HG02840 (cell line): ENCODE results near the gene AFDN.

ENCODE experiments used
- ATAC-seq: cut with Tn5 transposase; IDR thresholded peaks from one replicate; pipeline ENCODE4 v1.9.1; 2021; ENCODE audit warnings: mild to moderate bottlenecking, moderate library complexity, moderate number of reproducible peaks; ENCODE audit not compliant: unreplicated experiment, low FRiP score

AFDN gene

DNA sequence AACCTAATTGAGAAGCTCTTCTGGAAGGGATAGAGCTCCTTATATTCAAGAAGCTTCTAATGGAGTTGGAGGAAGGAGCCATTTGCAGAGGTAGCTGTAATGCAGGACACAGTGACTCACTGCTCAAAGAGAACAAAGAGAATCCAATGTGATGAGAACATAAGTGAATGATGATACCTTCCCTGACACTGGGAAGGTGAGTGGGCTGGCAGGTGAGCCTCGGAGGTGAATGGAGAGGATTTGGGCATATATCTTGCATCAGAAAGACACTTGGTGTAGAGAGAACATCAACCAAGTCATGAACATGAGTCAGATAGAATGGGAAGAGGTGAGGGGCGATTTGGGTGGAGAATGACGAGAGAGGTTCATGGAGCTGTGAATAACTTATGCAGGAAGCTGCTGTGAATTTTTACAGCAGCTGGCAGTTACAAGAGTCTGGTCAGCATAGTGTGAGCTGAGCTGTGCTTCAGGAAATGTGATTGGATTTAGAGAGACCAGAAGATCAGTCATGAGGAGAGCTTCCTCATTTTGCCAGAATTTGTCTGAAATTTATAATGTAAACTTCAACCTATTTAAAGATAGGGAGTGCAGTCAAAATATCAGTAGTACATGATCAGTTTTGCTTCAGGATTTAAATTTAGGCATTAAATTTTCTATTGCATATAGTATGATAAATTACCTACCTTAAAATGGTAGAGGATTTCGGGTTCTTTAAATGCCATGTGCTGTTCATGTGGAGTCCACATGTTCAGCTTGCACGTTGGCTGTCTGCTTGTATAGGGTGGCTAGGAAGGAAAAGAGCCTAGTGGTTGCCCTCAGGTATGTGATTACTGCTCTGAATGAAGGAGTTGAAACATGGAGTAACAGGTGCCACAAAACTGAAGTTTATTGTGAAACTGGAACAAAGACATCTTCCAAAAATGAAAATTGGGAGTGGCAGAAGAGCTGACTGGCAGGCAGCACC, 111.5 kb downstream of the AFDN start:
- ATAC-seq = no peak

DNA sequence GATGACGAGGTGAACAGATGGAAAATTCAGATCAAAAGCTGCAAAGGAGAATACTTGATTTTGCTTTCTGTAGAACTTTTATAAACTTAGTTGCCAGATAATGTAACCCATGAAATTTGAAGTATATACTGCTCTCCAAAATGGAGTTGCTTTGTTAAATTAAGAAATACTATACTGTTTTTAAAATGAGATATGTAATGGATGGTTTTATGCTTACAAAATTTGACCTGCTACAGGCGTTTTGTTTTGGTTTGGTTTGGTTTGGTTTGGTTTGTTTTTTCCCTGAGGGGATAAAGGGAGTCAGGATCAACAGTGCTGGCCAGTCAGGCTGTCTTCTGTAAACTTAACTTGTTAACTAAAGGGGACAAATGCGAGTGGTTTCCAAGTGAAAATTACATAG, 115.1 kb downstream of the AFDN start:
- no peak for ATAC-seq

DNA sequence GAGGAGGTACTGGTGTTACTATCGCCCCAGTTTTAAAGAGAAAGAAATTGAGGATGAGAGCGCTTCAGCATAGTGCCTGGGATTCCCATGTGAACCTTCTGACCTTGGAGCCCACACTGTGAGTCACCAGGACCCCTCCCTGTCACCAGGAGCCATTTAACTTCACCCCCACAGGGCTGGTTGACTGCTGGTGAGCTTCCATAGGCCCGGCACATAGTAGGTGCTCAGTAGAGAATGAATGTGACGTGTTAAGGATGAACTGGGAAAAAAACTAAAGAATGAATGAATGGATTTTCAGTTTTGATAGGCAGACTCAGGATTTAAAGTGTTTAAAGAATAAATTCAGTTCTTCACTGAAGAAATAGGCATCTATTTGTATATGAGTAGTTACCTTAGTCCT, 117.4 kb downstream of the AFDN start:
- no peak for ATAC-seq

DNA sequence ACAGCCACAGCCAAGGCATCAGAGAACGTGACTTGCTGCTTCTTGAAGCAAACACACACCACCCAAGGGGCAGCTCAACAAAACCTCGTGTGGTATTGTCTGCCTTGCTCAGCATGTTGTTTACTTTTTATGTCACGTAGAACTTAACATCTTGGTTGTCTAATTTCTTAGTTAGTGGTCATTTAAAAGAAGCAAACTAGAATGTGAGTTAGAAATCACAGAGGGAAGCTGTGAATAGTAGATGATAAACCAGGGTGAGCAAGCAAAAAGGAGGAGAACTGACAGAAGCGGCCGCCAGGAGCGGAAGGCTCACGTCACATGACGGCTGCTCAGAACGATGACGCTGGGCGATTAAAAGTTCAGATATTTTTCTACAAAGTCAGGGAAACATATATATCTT, 119.3 kb downstream of the AFDN start:
- ATAC-seq = no peak

DNA sequence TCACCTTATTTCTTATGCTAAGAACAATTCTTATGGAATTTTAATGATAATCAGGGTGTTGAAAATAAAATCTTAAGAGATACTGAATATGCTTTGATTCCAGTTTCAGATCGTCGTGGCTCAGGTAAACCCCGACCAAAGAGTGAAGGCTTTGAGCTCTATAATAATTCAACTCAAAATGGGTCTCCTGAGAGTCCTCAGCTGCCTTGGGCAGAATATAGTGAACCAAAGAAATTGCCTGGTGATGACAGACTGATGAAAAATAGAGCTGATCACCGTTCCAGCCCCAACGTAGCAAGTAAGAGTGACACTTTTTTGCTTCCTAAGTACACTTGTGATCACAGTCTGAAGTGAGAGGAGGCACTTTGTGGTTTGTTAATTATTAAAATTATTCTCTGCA, 119.9 kb downstream of the AFDN start:
- no peak for ATAC-seq

DNA sequence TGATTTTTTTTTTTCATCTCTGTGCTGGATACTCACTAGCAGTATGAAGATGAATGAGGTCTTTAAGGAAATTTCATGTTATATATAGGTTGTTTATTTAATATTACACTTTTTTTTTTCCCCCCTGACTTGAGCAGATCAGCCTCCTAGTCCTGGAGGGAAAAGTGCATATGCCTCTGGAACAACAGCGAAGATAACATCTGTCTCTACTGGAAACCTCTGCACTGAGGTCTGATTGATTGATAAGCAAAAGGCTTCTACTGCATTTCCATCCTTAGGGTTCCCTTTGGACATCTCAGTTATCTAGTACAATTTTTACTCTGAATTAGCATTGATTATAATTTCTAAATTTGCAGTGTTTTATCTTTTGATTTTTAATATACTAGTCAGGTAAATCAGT, 121.0 kb downstream of the AFDN start:
- ATAC-seq = no peak

DNA sequence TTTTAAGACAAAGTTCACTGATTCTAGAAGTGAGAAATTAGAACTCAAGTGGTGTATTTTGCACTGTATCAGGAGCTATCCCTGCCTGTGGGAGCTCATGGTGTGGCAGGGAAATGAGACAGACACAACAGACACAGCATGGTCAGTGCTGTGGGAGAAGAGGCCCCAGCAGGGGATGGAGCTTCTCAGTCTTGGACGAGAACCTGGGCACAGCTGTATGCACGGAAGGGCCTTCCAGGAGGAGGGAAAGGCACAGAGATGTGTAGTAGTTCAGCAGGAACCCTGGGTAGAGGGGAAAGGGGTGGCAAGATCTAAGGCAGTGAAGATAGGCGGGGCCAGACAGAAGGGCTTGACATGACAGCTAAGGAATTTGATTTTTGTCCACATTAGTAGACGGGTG, 122.0 kb downstream of the AFDN start:
- ATAC-seq = no peak

DNA sequence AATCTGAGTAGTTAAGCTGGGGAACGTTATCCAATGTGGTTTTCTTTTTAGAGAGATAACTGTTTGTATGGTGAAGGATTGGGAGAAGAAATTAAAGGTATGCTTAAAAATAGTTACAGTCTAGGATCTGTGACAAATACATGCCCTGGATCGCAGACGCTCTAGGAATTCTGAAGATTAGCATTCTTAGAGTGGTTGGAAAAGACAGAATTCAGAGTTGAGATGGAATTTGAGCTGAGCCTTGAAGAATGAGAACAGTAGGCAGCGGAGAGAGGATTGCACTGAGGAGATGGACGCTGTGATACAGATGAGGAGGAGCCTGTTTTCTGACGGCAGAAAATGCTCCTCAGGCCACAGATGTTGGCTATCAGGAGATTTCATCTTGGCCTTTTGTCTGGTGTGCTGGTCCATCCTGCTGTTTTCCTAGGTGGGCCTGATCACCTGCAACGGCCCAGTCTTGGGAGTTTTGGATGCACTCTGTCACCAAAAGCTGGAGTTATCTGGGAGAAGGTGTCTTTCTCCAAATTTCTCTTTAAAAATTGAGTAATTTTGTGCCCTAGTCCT, 122.5 kb downstream of the AFDN start:
- ATAC-seq = no peak

DNA sequence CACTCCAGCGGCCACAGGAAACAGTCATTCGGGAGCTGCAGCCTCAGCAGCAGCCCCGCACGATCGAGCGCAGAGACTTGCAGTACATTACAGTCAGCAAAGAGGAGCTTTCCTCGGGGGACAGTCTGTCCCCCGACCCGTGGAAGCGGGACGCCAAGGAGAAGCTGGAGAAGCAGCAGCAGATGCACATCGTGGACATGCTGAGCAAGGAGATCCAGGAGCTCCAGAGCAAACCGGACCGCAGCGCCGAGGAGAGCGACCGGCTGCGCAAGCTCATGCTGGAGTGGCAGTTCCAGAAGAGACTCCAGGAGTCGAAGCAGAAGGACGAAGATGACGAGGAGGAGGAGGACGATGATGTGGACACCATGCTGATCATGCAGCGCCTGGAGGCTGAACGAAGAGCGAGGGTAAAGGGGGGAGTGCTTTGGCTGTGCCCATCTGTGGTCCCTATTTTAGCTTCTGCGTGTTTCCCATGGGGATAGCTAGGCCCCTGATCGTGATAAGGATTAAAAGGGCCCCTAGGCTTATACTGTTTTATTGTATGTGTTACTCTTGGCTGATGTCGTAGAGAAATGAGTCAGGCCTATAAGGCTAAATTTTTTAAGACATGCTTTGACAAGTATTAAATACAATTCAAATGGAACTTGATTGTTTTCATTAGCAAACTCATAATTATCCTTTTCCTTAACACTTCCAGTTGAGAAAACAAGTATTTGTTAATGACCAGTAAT, 125.2 kb downstream of the AFDN start:
- ATAC-seq = no peak

DNA sequence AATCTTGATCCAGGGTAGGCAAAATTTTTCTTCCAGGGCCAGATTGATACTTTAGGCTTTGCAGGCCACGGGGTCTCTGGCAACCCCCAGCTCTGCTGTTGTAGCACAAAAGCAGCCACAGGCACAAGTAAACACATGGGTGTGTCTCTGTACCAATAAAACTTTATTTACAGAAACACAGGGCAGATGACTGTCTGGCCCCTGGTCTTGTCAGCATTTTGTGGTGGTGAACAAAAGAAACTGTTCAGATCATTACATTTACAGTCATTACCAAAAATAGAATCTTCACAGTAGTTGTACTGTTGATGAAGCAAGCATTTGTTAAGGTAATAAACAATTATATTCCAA, 125.8 kb downstream of the AFDN start:
- no peak for ATAC-seq

DNA sequence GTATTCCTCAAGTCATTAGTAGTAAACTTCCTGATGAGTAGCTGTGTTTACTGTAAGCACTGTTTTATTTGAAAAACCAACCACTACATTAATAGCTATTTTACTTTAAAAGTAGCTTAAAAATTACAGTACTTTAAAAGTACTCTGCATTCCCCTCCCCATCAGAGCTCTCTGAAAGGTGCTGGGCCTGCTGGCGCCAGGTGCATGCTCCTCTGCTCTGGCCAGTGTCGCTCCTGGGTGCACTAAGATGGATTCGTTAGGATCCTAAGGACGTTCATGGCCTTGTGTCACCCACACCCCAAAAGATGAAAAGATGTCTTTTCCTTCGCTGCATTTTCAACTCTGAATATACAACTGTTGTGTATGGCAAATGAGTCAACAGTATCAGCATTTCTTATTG, 126.8 kb downstream of the AFDN start:
- no peak for ATAC-seq

DNA sequence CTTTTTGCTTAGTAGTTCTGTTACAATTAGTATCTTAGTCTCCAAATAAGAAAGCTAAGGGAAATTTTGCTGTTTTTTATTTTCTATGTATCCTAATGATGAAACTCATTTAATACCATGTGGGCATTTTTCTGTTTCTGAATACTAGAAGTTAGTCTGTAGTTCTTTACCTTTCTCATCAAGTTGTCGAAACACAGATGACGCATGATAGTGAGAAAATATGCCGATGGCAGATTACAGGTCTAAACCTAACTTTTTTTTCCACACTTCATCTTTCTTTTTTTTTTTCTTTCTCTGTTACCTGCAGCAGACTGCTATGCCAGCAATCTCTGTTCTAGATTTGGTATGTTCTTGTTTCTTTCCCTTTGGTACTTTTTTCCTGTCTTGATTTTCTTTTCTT, 127.4 kb downstream of the AFDN start:
- ATAC-seq = no peak

DNA sequence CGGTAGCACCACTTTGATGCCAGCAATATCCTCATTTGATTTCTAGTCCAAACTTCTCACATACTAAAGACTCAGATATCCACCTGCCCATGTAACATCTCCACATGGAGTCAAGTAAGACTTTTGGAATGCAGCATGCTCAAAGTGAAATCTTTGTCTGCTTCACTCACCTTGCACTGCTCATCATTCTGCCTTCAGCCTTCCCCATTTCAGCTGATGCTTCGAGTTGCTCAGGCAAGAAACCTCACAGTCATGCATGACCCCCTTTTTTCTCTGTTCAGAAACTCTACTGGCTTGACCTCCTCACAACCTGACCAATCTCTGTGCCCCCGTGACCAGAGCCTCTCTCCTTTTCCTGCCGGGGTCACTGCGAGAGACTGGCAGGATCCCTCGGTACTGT, 129.8 kb downstream of the AFDN start:
- no peak for ATAC-seq

DNA sequence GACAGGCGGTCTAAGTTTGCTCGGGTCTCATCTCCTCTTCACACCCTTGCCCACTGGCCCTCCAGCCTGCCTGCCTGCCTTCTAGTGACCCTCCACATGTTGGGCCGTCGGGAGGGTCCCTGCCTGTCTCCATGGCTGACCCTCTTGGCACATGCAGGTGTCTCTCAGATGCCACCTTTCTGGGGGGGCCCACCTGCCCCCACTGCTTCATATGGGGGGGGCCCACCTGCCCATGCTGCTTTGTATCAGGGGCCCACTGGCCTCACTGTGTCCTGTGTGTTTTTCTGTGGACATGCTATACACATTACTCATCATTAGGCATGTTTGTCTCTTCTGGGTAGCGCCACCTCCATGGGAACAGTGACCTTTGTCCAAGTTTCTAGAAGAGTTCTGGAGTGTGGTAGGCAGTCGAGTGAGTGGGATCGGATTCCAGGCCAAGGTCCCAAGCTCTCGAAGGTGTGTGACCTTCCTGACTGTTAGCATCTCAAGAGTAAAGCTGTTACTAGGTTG, 130.3 kb downstream of the AFDN start:
- ATAC-seq = no peak

DNA sequence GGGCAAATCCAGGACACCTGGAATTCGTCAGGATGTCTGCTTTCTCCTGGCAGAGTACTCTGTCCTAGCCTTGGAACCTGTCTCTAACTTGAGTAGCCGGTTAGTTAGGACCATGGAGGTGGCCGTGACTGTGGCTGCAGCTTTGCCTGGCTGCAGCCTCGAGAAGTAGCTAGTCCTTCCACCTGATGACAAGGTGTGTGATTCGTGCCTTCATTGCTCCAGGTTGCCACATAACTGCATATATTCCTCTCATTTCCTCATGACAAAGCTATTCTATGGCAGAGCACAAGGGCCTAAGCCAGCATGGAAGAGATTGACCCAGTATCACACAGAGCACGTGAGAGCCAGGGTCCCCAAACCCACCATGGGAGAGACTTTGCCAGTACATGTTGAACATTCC, 130.9 kb downstream of the AFDN start:
- no peak for ATAC-seq

DNA sequence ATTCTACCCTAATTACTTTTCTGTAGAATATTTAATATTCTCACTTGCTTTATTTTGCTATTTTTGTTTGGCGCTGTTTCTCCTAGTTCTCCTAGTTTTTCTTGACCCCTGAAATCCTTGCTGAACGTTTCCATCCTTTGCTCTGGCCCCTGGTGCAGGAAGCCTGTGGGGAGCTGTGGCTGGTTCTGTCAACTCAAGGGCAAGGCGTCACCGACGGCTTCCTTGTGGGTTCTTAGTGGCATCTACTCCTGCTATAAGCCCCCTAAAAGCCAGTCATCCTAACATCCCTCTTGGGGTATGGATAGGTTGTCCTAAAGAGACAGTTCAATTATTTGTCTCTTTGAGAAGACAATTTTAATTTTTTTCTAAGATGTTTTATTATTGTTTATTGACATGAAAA, 133.9 kb downstream of the AFDN start:
- ATAC-seq = no peak

DNA sequence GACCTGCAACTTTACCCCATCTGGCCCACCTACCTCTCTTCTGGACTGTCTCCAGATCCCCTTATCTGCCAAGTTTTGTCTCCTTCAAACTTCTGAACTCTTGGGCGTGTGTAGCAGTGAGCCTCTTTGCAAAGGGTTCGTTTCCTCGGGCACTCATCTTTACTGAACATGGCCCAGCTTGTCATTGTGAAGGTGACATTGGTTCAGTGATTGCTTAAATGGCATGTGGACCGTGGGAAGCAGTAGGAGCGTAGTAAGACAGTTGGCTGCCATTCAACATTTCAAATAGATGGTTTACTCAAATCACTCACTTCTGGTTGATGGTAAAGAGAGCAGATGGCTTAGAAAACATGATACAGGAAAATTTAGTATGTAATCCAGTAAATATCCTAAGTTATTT, 136.0 kb downstream of the AFDN start:
- ATAC-seq = no peak

DNA sequence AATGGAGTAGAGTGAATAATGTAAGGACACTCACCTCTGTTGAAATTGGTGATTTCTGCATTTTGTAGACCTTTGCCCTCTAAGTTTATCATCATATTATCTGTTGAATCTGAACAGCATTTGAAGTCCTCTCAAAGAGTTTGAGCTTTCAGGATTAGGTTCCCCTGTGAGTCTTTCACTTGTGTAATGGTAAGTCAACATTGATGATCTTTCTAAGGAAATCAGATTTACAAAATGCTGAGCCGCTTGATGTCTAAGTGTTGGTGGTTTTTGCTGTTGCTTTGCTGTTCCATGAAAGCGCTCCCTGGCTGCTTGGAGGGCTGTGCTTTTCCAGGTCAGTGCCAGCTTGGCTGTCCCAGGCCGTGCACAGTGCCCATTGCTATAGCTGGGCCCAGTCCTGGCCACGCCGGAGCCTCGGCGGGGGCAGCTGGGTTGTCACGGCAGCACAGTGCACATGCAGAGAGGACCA, 136.9 kb downstream of the AFDN start:
- no peak for ATAC-seq

DNA sequence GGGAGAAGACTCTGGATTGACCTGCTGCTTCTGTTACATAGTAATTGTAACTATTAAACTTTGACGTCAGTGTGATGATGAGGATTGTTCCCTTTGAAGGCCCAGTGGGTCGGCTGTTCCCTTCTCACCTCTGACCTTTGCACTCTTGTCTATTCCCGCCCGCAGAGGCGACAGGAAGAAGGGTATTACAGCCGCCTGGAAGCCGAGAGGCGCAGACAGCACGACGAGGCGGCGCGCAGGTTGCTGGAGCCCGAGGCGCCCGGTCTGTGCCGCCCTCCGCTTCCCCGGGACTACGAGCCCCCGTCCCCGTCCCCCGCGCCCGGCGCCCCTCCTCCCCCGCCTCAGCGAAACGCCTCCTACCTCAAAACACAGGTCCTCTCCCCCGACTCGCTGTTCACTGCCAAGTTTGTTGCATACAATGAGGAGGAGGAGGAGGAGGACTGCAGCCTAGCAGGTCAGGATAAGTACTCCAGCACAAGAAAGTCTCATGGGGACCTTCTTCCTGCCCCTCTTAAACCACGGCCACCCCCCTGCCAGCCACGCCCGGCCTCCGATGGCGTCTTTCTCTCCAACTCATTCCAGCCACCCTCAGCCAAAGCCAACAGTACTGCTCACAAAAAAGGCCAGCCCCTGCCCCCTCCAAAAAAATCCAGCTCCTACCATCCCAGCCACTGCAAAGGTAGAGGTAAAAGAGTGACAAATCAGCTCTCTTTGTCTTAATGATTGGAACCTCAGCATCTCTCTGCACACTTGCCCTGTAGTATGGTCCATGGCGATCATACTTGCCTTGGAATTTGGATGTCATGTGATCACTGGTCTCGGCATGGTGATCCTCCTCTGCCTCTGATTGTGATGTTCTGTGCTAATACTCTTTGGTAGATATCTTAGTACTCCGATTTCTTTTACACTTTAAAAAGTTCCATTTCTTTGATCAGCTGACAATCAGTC, 139.2 kb downstream of the AFDN start:
- ATAC-seq = no peak

DNA sequence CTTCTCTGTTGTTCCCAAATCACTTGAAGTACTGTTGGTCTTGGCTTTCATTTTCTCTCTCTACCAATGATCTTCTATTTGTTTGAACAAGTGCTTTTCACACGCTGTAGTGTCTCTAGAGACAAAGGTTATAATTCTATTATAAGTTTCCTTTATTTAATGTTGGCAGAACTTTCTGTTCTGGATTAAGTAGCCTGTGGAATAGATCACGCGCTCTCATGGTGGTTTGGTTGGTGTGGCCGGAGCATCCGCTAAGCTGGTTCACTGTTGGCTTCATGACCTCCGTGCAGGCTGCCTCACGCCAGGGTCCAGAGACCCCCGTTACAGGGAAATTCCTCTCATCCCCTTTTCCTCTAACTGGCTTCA, 139.8 kb downstream of the AFDN start:
- ATAC-seq = no peak
